Measurements from ENCODE around the gene ERGIC3. TPM values are rescaled to one million over a fixed set of nuclear protein-coding genes. Genes with fewer than 3 reads are reported as not detected.

Gene ERGIC3
- total RNA-seq, 1 donor from 2014 or later: 113 TPM

DNA sequence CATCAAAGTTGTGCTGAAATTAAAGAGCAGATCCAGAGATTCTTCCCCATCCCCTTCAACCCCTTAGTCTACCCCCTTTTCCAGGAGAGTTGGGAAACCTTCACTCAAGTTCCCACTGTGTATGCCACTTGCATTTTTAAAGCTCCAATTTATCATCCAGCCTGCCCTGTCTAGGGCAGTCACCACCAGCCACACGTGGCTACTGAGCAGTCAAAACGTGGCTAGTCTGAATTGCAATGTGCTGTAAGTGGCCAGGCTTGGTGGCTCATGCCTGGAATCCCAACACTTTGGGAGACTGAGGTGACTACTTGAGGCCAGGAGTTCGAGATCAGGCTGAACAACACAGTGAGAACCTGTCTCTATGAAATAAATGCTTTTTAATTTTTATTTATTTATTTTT lies 34.9 kb downstream of the ERGIC3 start:
- Histone ChIP-seq H3K4me3 (no peak overlapping the region), H3K9me3 (no peaks in the 10 kb centered on the region), H3K4me1 (no peaks in the 10 kb centered on the region), H3K27ac (no peak overlapping the region), H3K27me3 (no peaks in the 10 kb centered on the region), H3K36me3 (no peaks in the 10 kb centered on the region)
- TF ChIP-seq POLR2A (IDR thresholded peaks at IDR 0.05) (no peak), POLR2AphosphoS5 (IDR thresholded peaks at IDR 0.05; ENCODE audit: insufficient read depth in 1 of 2, low read depth in 1 of 2) (no peak)
- intact Hi-C loops (cut with DNase I): no loop called here
- DNase-seq (ENCODE audit: extremely low spot score in 2 of 2): no peak

DNA sequence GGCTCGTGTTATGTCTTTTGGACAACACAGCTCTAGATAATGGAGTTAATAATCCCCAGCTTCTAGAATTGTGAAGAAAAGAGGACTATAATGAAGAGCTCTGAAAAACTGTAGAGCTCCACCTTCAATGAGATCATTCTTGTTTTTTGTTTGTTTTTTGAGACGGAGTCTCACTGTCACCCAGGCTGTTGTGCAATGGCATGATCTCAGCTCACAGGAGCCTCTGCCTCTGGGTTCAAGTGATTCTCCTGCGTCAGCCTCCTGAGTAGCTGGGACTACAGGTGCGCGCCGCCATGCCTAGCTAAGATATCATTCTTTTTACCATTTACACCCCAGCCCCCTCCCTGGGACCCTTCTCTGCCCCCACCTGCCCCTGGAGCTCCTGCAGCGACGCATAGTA lies 36.6 kb downstream of the ERGIC3 start:
- intact Hi-C loops (cut with DNase I): no loop called here
- no peak for DNase-seq (ENCODE audit: extremely low spot score in 2 of 2)
- H3K27me3 ChIP-seq: no peaks in the 10 kb centered on the region
- TF ChIP-seq, protein P1, sequence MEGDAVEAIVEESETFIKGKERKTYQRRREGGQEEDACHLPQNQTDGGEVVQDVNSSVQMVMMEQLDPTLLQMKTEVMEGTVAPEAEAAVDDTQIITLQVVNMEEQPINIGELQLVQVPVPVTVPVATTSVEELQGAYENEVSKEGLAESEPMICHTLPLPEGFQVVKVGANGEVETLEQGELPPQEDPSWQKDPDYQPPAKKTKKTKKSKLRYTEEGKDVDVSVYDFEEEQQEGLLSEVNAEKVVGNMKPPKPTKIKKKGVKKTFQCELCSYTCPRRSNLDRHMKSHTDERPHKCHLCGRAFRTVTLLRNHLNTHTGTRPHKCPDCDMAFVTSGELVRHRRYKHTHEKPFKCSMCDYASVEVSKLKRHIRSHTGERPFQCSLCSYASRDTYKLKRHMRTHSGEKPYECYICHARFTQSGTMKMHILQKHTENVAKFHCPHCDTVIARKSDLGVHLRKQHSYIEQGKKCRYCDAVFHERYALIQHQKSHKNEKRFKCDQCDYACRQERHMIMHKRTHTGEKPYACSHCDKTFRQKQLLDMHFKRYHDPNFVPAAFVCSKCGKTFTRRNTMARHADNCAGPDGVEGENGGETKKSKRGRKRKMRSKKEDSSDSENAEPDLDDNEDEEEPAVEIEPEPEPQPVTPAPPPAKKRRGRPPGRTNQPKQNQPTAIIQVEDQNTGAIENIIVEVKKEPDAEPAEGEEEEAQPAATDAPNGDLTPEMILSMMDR (IDR thresholded peaks at IDR 0.05): no peak
- TF ChIP-seq POLR2A (IDR thresholded peaks at IDR 0.05): no peak
- no peak overlapping the region for H3K4me3 ChIP-seq
- H3K9me3 ChIP-seq: no peaks in the 10 kb centered on the region
- no peak overlapping the region for H3K27ac ChIP-seq
- H3K4me1 ChIP-seq: no peaks in the 10 kb centered on the region
- H3K36me3 ChIP-seq: no peaks in the 10 kb centered on the region

DNA sequence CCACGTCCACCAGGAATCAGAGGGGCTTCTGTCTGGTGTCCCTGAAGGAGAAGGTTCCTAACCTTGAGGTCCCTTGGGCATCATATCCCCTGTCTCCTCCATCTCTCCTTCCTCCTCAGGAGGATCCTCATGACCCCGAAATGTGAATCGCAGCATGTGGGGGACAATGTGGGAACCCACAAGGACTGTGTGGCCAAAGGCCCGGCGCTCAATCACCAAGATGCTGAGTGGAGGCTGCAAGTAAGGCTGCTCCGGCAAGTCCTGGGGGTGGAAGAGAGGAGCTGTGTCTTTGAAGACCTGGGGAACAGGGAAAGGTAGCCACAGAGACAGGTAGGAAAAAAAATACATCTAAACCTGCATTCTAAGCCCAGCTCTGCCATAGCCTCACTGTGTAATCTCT lies 37.3 kb downstream of the ERGIC3 start:
- TF ChIP-seq POLR2AphosphoS5 (IDR thresholded peaks at IDR 0.05; ENCODE audit: insufficient read depth in 1 of 2, low read depth in 1 of 2) (no peak), POLR2A (IDR thresholded peaks at IDR 0.05) (no peak)
- TF ChIP-seq, protein P1 (IDR thresholded peaks at IDR 0.05): no peak
- DNase-seq (ENCODE audit: extremely low spot score in 2 of 2): no peak
- intact Hi-C loops (cut with DNase I): no loop called here

DNA sequence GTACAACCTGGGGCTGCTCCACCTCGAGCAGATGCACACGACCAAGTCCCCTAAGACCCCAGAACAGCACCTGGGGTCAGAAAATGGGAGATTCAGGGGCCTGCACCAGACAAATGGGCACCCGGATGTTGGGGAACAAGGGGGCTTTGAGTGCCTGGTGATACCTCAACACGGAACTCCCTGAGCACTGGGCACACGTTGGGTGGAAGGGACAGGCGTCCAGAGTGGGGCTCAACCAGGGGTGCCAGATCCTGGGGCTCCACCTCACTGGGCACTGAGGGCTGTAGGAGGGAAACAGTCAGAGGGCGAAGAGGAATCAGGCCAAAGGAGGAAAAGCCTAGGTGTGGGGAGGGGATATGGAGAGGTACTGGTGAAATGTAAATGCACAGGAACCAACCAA lies 40.3 kb downstream of the ERGIC3 start:
- Histone ChIP-seq H3K4me1 (no peaks in the 10 kb centered on the region), H3K27me3 (no peaks in the 10 kb centered on the region), H3K4me3 (no peak overlapping the region), H3K9me3 (no peaks in the 10 kb centered on the region), H3K36me3 (no peaks in the 10 kb centered on the region), H3K27ac (no peak overlapping the region)
- DNase-seq (ENCODE audit: extremely low spot score in 2 of 2): no peak
- TF ChIP-seq, protein P1 (IDR thresholded peaks at IDR 0.05): no peak
- TF ChIP-seq POLR2AphosphoS5 (IDR thresholded peaks at IDR 0.05; ENCODE audit: insufficient read depth in 1 of 2, low read depth in 1 of 2) (no peak), POLR2A (IDR thresholded peaks at IDR 0.05) (no peak)
- intact Hi-C loops (cut with DNase I): no loop called here

More for the DNA sequence above, 37.3 kb downstream of the ERGIC3 start:
- H3K4me1 ChIP-seq: no peaks in the 10 kb centered on the region
- no peaks in the 10 kb centered on the region for H3K9me3 ChIP-seq
- no peaks in the 10 kb centered on the region for H3K36me3 ChIP-seq
- no peaks in the 10 kb centered on the region for H3K27me3 ChIP-seq
- H3K4me3 ChIP-seq: no peak overlapping the region
- no peak overlapping the region for H3K27ac ChIP-seq

DNA sequence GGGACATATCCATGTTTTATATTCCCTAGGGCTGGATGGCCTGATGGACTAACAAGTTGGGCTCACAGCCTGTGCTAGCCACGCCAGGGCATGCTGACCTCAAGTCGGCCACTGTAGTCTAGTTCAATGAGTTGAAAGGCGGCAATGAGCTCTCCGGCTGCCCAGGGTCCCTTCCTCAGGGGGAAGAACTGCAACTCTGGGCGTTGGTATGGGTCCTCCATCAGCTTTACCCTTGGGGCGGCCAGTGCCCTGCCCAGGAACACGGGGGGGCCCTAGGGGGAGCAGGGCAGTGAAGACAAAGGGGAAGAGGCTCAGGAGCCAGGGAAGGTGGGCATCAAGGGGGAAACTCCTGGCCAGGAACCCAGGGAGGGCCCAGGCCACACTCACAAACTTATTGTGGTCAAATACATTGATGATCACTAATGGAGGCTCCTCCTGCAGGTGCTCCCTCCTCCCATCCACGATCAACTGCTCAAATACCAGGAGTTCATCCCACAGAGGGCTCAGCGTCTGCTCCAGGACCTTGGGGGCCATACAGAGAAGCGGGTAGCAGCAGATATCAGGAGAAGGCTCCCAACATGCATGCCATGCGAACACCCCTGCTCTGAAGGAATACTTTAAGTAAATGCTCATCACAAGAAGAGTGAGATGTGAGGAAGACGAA lies 41.0 kb downstream of the ERGIC3 start:
- Histone ChIP-seq H3K4me3 (no peak overlapping the region), H3K27ac (no peak overlapping the region), H3K4me1 (no peaks in the 10 kb centered on the region), H3K9me3 (no peaks in the 10 kb centered on the region), H3K36me3 (no peaks in the 10 kb centered on the region), H3K27me3 (no peaks in the 10 kb centered on the region)
- no peak for DNase-seq (ENCODE audit: extremely low spot score in 2 of 2)
- TF ChIP-seq POLR2A (IDR thresholded peaks at IDR 0.05) (no peak), POLR2AphosphoS5 (IDR thresholded peaks at IDR 0.05; ENCODE audit: insufficient read depth in 1 of 2, low read depth in 1 of 2) (no peak)
- TF ChIP-seq, protein P1 (IDR thresholded peaks at IDR 0.05): no peak
- intact Hi-C loops (cut with DNase I): no loop called here

Measured in vagina (tissue), 2 donors.